A549 (cell line): ENCODE data around the gene HECTD3. TPM values are rescaled to one million over a fixed set of nuclear protein-coding genes. Genes with fewer than 3 reads are reported as not detected.
"Not testable (repeated sequence)": the region's sequence is repeated elsewhere in the genome, so short reads cannot be mapped to it uniquely, and the experiment has no call there.

Experiments used
- ATAC-seq, 2 experiments: fragments of 200-7000 bp in 1 of 2; fragments of >200 bp in 1 of 2; cut with Nextera tagmentation in 1 of 2; cut with Tn5 transposase in 1 of 2; 3 replicates each; pipeline versions ENCODE4 v1.8.0 to v1.9.1; 2018 to 2020; ENCODE audit warnings: mild to moderate bottlenecking in 1 of 2, moderate library complexity in 1 of 2
- CTCF ChIA-PET: fragments of 300-600 bp; sonication (Branson Sonifier 250); formaldehyde crosslinking; extraction: SDS; loops from one replicate; lab custom pipeline; 2021; ENCODE audit warnings: antibody characterized with exemption, inconsistent platforms; lab: Yijun Ruan, JAX
- POLR2A ChIA-PET: fragments of 350-600 bp; formaldehyde crosslinking; extraction: SDS; loops from one replicate; lab custom pipeline; 2021; ENCODE audit warnings: antibody characterized with exemption, inconsistent platforms; lab: Yijun Ruan, JAX
- DNase-seq, 2 experiments: peaks; one replicate each; pipeline versions ENCODE4 v3.0.0 to v3.0.0-alpha.2; 2011 to 2016; ENCODE audit warnings: low read depth in 1 of 2, low spot score in 1 of 2
- FAIRE-seq: peaks from 2 replicates; lab custom pipeline; 2011; peaks lifted over from hg19 to GRCh38; lab: Jason Lieb, UNC
- H3K27ac ChIP-seq, 2 experiments: fragments of >200 bp; sonication (Bioruptor Twin); formaldehyde crosslinking; 3 replicates each; pipeline ENCODE4 v1.5.1; 2016 to 2017
- H3K4me1 ChIP-seq: fragments of >200 bp; sonication (Bioruptor Twin); formaldehyde crosslinking; 3 replicates; pipeline ENCODE4 v1.6.1; 2016
- H3K4me2 ChIP-seq: fragments of >200 bp; sonication (Bioruptor Twin); formaldehyde crosslinking; 3 replicates; pipeline ENCODE4 v1.6.1; 2016
- H3K4me3 ChIP-seq: fragments of >200 bp; sonication (Bioruptor Twin); formaldehyde crosslinking; 3 replicates; pipeline ENCODE4 v1.5.1; 2016
- H3K9me3 ChIP-seq: fragments of >200 bp; sonication (Bioruptor Twin); formaldehyde crosslinking; 3 replicates; pipeline ENCODE4 v1.6.1; 2016
- CHD2 ChIP-seq: fragments of 150-350 bp; IDR thresholded peaks from 2 replicates; pipeline ENCODE4 v1.6.1; 2014; ENCODE audit warnings: low read length; ENCODE audit not compliant: partially characterized antibody
- ELK1 ChIP-seq: fragments of 150-350 bp; IDR thresholded peaks from 2 replicates; pipeline ENCODE4 v1.6.1; 2014; ENCODE audit warnings: low read depth, mild to moderate bottlenecking, low read length
- FOSL2 ChIP-seq, 2 experiments: fragments of 450-650 bp in 1 of 2; fragments of >200 bp in 1 of 2; sonication (Bioruptor Twin) in 1 of 2; formaldehyde crosslinking; IDR thresholded peaks; 2 replicates each; pipeline versions ENCODE4 v1.5.0 to v1.6.1; 2016 to 2020; ENCODE audit warnings: mild to moderate bottlenecking in 1 of 2, moderate library complexity in 1 of 2
- HES2 ChIP-seq: fragments of >200 bp; sonication (Bioruptor Twin); formaldehyde crosslinking; IDR thresholded peaks from 2 replicates; pipeline ENCODE4 v1.6.1; 2016
- HOXA7 ChIP-seq: fragments of 250-450 bp; sonication (Bioruptor Pico); IDR thresholded peaks from 2 replicates; pipeline ENCODE4 v1.5.0; 2020; ENCODE audit warnings: mild to moderate bottlenecking, moderate library complexity
- HOXB5 ChIP-seq: fragments of 250-450 bp; sonication (Bioruptor Pico); IDR thresholded peaks from 2 replicates; pipeline ENCODE4 v1.5.0; 2020; ENCODE audit warnings: mild to moderate bottlenecking, moderate library complexity
- JUN ChIP-seq, 2 experiments: fragments of >200 bp; sonication (Bioruptor Twin); formaldehyde crosslinking; IDR thresholded peaks; 2 replicates in 1 of 2; 3 replicates in 1 of 2; pipeline ENCODE4 v1.6.1; 2016 to 2017
- JUNB ChIP-seq: fragments of >200 bp; sonication (Bioruptor Twin); formaldehyde crosslinking; IDR thresholded peaks from 2 replicates; pipeline ENCODE4 v1.6.1; 2016
- NFE2L2 ChIP-seq: fragments of 150-350 bp; conservative IDR thresholded peaks from 2 replicates; pipeline ENCODE4 v1.6.1; 2014; ENCODE audit warnings: low read length
- NR3C1 ChIP-seq: fragments of >200 bp; sonication (Bioruptor Twin); formaldehyde crosslinking; IDR thresholded peaks from 3 replicates; pipeline ENCODE4 v1.6.1; 2017
- RFX5 ChIP-seq: fragments of 450-650 bp; IDR thresholded peaks from 2 replicates; pipeline ENCODE4 v1.7.1; 2014; ENCODE audit warnings: antibody characterized with exemption, mild to moderate bottlenecking, moderate library complexity
- SMC3 ChIP-seq: fragments of >200 bp; sonication (Bioruptor Twin); formaldehyde crosslinking; IDR thresholded peaks from 3 replicates; pipeline ENCODE4 v1.6.1; 2018; ENCODE audit warnings: inconsistent platforms
- TP53 ChIP-seq: fragments of 250-450 bp; sonication (Bioruptor Pico); IDR thresholded peaks from 2 replicates; pipeline ENCODE4 v1.5.0; 2021; ENCODE audit warnings: mild to moderate bottlenecking, moderate library complexity
- ZC3H11A ChIP-seq: fragments of 450-650 bp; IDR thresholded peaks from 2 replicates; pipeline ENCODE4 v1.6.1; 2014; ENCODE audit warnings: antibody characterized with exemption, mild to moderate bottlenecking
- ZFP36 ChIP-seq: fragments of 450-650 bp; IDR thresholded peaks from 2 replicates; pipeline ENCODE4 v1.6.1; 2014; ENCODE audit warnings: borderline replicate concordance; ENCODE audit not compliant: partially characterized antibody
- ZNF302 ChIP-seq: fragments of 250-450 bp; sonication (Bioruptor Pico); IDR thresholded peaks from 2 replicates; pipeline ENCODE4 v1.9.0; 2021; ENCODE audit warnings: inconsistent platforms, mild to moderate bottlenecking, moderate library complexity
- ZSCAN20 ChIP-seq: fragments of 250-450 bp; sonication (Bioruptor Pico); IDR thresholded peaks from 2 replicates; pipeline ENCODE4 v1.8.0; 2022; ENCODE audit warnings: mild to moderate bottlenecking, moderate library complexity
- WGBS: methylation state at CpG from one replicate; pipeline ENCODE4 v1.1.6; 2017; ENCODE audit errors: missing lambda C conversion rate; 5-methylcytosine and 5-hydroxymethylcytosine counted together
- polyA plus RNA-seq, 4 experiments: library from polyadenylated mRNA; depleted of rRNA in 3 of 4; stranded (reverse); fragments of >200 nt; fragmentation: RNase III in 1 of 4; extraction: RNeasy Plus Mini Kit Qiagen cat#74134 plus additional on column Dnase treatment in 1 of 4; gene quantifications; 2 replicates in 3 of 4; 3 replicates in 1 of 4; pipeline ENCODE4 v1.2.3, GENCODE V29; 2011 to 2017
- TF ChIP-seq, protein P1 (sequence below): IDR thresholded peaks from 2 replicates; pipeline ENCODE4 v1.6.1; 2012
- TF ChIP-seq, protein P2 (sequence below): fragments of >200 bp; sonication (Bioruptor Twin); formaldehyde crosslinking; IDR thresholded peaks from 3 replicates; pipeline ENCODE4 v1.6.1; 2016

Gene HECTD3
- polyA plus RNA-seq, 2 of the 4 experiments (the other 2 are of a cell fraction) = 19.6 to 24.2 TPM

DNA sequence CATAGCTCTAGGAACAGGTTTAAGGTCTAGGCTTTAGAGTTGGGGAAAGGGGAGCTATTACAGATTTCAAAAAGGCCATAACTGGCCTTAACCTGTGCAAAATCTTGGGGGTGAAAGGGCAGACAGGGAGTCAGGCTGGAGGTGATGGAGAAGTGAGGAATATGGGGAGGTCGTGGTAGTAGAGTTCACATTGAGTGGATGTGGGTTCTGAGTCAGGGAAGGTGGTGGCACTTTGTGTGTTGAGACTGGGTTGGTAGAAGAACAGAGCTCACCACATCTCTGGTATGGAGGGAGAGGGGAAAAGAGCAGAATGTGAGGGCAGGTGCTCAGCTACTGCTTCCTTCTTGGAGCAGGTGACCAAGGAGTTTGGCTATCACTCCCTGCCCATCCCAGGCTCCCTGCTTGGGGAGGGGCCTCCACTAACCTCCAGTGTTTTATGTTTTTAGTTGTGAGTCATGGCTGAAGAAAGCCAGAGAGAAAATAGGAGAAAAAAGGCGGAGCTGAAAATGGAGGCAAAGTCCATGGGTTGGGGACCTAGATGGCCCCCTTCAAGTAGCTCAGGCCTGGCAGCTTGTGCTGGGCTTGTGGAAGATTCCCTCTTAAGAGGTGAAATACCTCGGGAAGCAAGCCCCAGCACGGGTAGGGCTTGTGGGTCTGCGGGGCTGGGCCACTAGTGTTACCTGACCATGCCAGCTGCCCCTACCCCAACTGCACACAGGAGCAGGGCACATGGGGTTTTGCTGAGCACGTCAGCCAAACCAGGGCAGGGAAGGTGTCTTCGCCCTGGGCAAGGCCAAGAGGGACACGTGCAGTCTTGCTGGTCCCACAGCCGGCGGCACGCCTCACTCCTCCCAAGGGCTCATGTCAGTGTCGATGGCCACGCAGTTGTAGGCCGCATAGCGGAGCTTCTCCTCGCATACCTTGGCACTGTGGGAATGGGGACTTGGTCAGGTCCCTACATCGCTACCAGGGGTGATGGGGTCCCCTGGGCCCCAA lies 8.2 kb downstream of the HECTD3 start:
- WGBS = 65% methylated on average over 3 of the region's 17 CpGs
- H3K9me3 ChIP-seq = no peaks in the 10 kb centered on the region
- H3K4me3 ChIP-seq = no peak overlapping the region
- CTCF ChIA-PET = interaction anchor here (0.6 to 20.8 kb wide), 4 partner anchors 12 to 297 kb away, joined by 3 to 488 read pairs (median 13); no protein-coding TSS in a partner anchor
- no peak overlapping the region for H3K4me2 ChIP-seq
- DNase-seq (no peak), FAIRE-seq (no peak), ATAC-seq (no peak)
- TF ChIP-seq ZC3H11A (no peak), SMC3 (no peak), NR3C1 (no peak), HOXB5 (CRISPR knock-in tag) (no peak), ELK1 (no peak), ZFP36 (no peak), JUNB (no peak), NFE2L2 (no peak), HOXA7 (CRISPR knock-in tag) (no peak), RFX5 (no peak), HES2 (no peak), JUN (IDR thresholded peaks at IDR 0.05) (no peak), CHD2 (no peak), FOSL2 (IDR thresholded peaks at IDR 0.05) (no peak), FOSL2 (CRISPR knock-in tag; IDR thresholded peaks at IDR 0.05) (no peak), ZNF302 (CRISPR knock-in tag) (no peak), TP53 (CRISPR knock-in tag) (no peak)
- TF ChIP-seq, protein P1, sequence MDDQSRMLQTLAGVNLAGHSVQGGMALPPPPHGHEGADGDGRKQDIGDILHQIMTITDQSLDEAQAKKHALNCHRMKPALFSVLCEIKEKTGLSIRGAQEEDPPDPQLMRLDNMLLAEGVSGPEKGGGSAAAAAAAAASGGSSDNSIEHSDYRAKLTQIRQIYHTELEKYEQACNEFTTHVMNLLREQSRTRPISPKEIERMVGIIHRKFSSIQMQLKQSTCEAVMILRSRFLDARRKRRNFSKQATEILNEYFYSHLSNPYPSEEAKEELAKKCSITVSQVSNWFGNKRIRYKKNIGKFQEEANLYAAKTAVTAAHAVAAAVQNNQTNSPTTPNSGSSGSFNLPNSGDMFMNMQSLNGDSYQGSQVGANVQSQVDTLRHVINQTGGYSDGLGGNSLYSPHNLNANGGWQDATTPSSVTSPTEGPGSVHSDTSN = no peak
- TF ChIP-seq, protein P2, sequence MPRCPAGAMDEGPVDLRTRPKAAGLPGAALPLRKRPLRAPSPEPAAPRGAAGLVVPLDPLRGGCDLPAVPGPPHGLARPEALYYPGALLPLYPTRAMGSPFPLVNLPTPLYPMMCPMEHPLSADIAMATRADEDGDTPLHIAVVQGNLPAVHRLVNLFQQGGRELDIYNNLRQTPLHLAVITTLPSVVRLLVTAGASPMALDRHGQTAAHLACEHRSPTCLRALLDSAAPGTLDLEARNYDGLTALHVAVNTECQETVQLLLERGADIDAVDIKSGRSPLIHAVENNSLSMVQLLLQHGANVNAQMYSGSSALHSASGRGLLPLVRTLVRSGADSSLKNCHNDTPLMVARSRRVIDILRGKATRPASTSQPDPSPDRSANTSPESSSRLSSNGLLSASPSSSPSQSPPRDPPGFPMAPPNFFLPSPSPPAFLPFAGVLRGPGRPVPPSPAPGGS = no peak
- H3K4me1 ChIP-seq = no peaks in the 10 kb centered on the region
- H3K27ac ChIP-seq = no peak overlapping the region
- POLR2A ChIA-PET = no interaction called here

- WGBS = 78% methylated on average over 4 of the region's 8 CpGs
- CTCF ChIA-PET = interaction anchor here (20.8 kb wide), 1 partner anchor 298 kb away, joined by 488 read pairs; no protein-coding TSS in a partner anchor
- DNase-seq, H3K9me3 ChIP-seq, H3K4me2 ChIP-seq, H3K27ac ChIP-seq, H3K4me3 ChIP-seq, ATAC-seq, FAIRE-seq, H3K4me1 ChIP-seq, POLR2A ChIA-PET: not testable (repeated sequence)
Measured at GRCh38 chr1:45001576-45001975, 9.5 kb downstream of the HECTD3 start.

DNA sequence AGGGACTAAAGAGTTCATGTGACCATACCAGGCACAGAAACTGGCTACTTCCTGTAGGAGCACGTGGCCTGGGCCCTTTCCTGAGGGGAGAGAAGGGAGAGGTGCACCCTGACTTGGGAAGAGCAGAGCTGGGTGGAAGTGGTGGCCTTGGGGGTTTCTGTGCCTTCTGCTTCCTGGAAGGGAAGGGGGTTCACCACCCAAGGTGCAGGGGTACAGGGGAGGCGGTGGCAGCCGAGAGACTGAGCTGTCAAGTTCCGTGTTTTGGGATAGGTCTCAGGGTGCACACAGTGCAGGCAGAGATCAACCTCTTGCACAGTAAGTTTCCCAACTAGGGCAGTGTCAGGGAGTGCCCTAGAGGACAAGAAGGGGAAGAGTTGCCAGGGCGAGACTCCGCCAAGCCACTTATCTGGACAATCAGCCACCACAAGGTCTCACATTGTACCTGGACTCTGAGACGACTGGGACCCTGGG lies 10.1 kb downstream of the HECTD3 start:
- peak; percentile 60 to 70; a peak in 4 of 6 replicates for ATAC-seq
- Histone ChIP-seq H3K4me3 (no peak overlapping the region), H3K9me3 (no peaks in the 10 kb centered on the region), H3K4me2 (no peak overlapping the region), H3K4me1 (no peaks in the 10 kb centered on the region), H3K27ac (no peak overlapping the region)
- WGBS = 82% methylated on average over 7 of the region's 7 CpGs
- ChIA-PET CTCF (no interaction called here), POLR2A (no interaction called here)
- no peak for FAIRE-seq
- no peak for DNase-seq
- TF ChIP-seq JUNB (no peak), ZSCAN20 (CRISPR knock-in tag) (no peak), FOSL2 (IDR thresholded peaks at IDR 0.05) (no peak), FOSL2 (CRISPR knock-in tag; IDR thresholded peaks at IDR 0.05) (no peak), TP53 (CRISPR knock-in tag) (no peak), NFE2L2 (no peak)
